GM18870 (cell line): ENCODE results near the gene SNW1.
"Not testable (repeated sequence)": the region's sequence is repeated elsewhere in the genome, so short reads cannot be mapped to it uniquely, and the experiment has no call there.

Source experiments
- ATAC-seq: cut with Tn5 transposase; IDR thresholded peaks from one replicate; pipeline ENCODE4 v1.9.1; 2021; ENCODE audit warnings: moderate library complexity; ENCODE audit not compliant: unreplicated experiment

SNW1 gene

DNA sequence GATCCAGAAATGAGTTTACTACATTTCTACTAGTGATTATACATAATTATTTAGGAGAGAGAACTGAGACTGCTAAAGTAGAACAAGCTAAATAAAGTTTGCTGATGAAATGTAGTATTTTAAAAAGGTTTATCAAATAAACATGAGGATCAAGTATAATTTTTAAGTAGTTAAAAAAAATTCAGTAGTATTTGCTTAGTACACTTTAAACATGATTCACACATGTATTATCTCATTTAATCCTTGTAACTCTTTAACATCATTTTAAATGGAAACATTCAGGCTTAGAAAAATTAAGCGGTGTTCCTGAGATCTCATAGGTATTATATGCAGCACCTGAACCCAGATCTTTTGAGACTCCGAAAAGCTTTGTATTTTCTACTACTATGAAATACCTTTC lies 8.7 kb downstream of the SNW1 start:
- ATAC-seq: no peak

DNA sequence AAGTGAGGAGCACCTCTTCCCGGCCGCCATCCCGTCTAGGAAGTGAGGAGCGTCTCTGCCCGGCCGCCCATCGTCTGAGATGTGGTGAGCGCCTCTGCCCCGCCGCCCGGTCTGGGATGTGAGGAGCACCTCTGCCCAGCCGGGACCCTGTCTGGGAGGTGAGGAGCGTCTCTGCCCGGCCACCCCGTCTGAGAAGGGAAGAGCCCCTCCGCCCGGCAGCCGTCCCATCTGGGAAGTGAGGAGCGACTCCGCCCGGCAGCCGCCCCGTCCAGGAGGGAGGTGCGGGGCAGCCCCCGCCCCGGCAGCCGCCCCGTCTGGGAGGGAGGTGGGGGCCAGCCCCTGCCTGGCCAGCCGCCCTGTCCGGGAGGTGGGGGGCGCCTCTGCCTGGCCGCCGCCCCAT lies 13.5 kb downstream of the SNW1 start:
- ATAC-seq: not testable (repeated sequence)

GRCh38 chr14:77746064-77746702 lies 14.8 kb downstream of the SNW1 start:
- no peak for ATAC-seq

DNA sequence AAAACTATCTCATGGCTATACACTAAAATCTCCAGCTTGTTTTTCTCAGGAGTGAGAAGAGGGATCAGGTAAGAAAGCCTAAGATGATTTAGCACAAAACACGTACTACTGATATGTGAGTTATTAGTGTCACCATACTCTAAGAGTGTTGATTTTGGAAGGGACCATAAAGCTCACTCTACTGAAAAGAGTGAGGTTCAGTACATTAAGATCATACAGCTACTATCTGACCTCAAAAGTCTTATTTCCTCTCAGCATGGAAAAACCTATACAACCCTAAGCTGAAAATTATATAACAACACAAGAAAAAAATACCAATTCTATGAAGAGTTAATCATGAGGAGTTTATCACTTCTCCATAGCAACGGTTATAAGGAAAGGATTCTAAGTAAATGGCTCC lies 19.5 kb downstream of the SNW1 start:
- ATAC-seq: no peak

GRCh38 chr14:77738559-77739250 lies 22.3 kb downstream of the SNW1 start:
- ATAC-seq: no peak

GRCh38 chr14:77730976-77731497 lies 29.9 kb downstream of the SNW1 start:
- no peak for ATAC-seq

GRCh38 chr14:77722301-77722700 lies 38.7 kb downstream of the SNW1 start:
- ATAC-seq: no peak

DNA sequence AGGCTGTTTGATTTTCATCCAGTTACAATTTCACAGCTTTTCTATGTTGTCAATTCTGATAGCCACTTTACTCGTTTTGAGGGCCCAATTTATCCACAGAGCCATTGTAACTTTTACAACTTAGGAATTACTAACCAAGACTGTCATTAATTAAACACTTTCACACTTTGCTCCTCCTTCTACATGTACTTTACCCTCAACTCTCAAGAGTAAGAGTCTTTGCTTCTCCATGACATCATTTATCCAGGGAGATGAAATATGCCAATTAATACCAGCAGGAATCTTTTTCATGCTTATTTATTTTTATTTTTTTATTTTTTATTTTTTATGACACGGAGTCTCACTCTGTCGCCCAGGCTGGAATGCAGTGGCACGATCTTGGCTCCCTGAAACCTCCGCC lies 39.5 kb downstream of the SNW1 start:
- ATAC-seq: no peak

GRCh38 chr14:77717608-77718305 lies 43.2 kb downstream of the SNW1 start:
- ATAC-seq: no peak

- ATAC-seq: no peak
These were observed 46.0 kb downstream of the SNW1 start for GRCh38 chr14:77714926-77715325.

DNA sequence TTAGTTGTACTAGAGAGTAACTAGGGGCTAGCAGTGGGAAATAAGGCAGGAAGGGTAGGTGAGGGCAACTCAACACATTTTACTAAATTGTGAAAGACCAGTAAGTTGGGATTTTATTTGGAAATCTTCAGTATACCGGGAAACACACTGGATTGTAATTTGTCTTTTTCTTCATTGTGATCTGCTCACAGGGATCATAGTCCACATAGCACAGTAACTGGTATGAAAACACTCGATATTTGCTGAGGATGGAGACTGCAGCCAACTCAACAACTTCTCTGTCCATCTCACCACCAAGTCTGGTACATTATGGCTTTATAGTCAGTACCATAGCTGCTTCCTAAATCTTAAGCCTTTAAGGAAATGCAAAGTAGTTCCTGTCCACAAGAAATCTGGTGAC lies 50.6 kb downstream of the SNW1 start:
- no peak for ATAC-seq

GRCh38 chr14:77709412-77709811 lies 51.5 kb downstream of the SNW1 start:
- no peak for ATAC-seq

GRCh38 chr14:77708749-77709148 lies 52.2 kb downstream of the SNW1 start:
- no peak for ATAC-seq

GRCh38 chr14:77707724-77708408 lies 53.1 kb downstream of the SNW1 start, which contains the start of the genes ALKBH1 and SLIRP:
Gene ALKBH1 (minus strand): TSS chr14:77708023. CDS start chr14:77708004, 19 bp downstream.
Gene SLIRP (plus strand): TSS chr14:77708103. CDS start chr14:77708112, 9 bp downstream.
- ATAC-seq: peak; percentile 91

GRCh38 chr14:77707355-77707723 lies 53.6 kb downstream of the SNW1 start:
- ATAC-seq: peak; percentile 16

DNA sequence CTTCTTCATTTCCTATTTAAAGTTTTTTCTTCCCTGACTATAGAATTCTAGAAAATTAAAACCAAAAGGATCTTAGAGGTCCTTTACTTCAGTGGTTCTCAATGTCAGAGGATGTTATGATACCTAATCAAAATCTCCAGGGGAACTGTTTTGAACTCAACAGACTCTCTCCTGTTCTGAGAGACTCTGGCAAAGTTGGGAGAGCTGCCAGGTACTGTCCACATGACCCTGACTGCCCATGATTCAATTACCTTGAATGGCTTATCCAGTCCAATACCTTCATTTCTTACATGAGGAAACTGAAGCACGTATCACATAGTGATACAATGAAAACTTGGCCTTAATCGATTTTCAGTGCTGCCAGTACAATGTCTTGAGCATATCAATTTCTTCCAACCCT lies 69.7 kb downstream of the SNW1 start:
- no peak for ATAC-seq

DNA sequence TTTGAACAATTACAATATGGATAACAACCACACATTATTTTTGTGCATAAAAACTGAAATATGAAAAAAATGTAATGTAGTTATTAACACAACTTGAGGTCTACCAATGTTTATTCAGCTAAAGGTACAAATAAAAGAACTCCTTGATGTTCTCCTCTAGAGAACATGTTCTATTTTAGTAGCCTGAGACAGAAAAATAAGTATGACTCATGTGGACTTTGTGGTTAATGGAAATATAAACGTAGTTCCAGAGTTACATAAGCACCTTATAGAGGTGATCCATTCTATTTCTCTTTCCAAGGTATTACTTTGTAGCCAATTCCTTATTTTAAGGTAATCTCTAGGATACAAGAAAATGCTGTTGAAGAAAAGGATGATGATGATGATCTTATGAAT lies 78.8 kb downstream of the SNW1 start:
- ATAC-seq: no peak

DNA sequence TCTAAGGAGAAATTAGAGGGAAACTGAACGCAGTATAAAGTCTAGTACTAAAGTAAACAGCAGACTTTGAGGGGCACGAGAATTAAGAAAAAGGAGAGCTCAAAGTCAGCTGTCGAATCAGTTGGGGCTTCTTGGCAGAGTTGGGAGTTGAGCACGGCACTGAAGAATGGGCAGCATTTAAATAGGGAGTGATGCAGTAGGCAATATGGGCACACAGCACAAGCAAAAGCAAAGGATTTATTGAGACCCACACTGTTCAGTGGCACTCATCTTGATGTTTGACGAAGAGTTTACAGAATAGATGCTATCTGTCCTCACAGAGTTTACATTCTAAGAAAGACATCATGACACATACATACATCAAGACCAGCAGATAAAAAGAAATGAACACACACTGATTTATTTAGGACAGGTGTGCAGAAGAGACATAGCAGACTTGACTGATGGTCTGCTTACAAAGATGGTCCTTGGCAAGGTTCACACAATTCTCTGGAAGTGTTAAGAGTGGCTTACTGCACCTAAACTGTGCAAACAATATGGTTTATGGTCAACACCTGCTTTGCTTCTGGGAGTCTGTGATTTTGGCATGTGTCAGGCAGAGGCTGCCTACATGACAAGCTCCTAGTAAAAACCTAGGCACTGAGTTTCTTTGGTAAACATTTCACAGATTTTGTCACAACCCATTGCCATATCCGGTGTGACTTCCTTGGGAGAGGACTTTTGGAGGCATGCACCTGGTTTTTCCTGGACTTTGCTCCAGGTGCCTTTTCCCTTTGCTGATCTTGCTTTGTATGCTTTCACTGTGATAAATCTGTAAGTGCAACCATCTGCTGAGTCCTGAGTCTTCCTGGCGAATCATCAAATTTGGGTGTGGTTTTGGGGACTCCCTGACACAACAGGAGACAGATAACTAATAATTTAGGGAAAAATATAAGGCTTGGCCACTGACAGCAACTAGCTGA lies 79.5 kb downstream of the SNW1 start:
- ATAC-seq: no peak

GRCh38 chr14:77674931-77675330 lies 86.0 kb downstream of the SNW1 start:
- ATAC-seq: no peak

DNA sequence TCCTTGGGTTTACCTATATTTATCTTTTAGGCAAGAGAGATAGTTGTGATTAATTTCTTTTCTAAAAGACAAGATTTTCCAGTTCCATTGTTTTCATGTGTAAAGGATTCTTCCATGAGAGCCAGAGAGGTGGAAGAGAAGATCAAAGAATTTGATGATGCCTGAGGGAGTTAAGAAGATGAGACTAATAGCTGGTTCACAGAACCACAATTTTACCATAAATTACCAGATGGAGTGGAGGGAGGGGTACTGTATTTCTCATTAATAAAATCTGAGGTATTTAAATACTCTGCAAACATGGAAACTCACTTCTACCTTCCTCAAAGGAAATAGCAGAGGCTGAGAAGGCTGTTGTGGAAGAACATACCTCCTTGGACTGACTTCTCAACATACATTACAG lies 87.8 kb downstream of the SNW1 start:
- ATAC-seq: no peak
